ENCODE data around the gene E2F4.
A peak's percentile ranks its signal among the peaks of the same experiment; 100 is the strongest.

Gene E2F4

DNA sequence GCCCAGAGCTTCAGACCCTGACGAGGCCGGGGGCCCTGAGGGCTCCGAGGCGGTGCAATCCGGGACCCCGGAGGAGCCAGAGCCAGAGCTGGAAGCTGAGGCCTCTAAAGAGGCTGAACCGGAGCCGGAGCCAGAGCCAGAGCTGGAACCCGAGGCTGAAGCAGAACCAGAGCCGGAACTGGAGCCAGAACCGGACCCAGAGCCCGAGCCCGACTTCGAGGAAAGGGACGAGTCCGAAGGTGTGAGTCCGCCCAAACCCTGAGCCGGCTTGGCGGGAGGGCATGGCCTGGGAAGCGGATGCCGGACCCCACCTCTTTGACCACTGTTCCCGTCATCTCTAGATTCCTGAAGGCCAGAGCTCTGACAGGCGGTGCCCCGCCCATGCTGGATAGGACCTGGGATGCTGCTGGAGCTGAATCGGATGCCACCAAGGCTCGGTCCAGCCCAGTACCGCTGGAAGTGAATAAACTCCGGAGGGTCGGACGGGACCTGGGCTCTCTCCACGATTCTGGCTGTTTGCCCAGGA is 17.2 kb upstream of the E2F4 start:
- DNase-seq, result no peak

GRCh38 chr16:67176662-67177061 is 15.3 kb upstream of the E2F4 start:
- no peak for DNase-seq

GRCh38 chr16:67177743-67178699 is 13.9 kb upstream of the E2F4 start:
- DNase-seq, result peak; percentile 72

GRCh38 chr16:67179421-67180080 is 12.4 kb upstream of the E2F4 start:
- no peak for DNase-seq

DNA sequence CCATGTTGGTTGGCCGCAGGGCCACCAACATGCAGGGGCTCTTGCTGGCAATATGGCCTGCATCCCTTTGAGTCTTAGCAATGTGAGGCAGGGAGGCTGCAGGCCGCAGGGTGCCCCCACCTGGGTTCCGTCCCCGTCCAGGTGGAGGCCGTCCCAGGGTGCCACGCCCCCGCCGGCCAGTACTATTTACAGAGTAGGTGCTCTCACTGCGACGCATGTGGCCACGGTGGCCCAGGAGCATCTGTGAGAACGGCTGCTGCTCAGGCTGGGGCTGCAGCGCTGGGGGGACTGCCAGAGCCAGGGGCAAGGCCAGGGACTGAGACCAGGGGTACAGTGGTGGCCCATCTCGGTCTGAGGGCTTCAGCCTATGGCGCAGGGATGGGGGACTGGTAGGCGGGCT is 11.8 kb upstream of the E2F4 start:
- no peak for DNase-seq

DNA sequence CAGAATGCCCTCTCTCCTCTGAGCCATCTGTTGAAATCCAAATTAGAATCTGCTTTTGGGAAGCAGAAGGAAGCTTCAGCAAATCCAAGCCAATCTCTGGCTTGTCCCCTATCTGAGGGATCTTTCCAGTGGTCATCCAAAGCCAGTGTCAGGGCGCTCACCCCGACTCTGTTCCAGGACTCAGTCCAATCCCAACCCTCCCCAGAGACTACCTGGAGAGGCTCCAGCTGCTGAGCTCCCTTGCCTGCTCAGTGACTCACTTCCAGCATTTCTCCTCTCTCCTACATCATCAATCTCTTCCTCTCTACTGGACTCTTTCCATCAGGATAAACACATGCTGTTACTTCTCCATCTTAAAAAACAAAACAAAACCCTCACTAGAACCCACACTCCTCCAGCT is 10.6 kb upstream of the E2F4 start:
- no peak for DNase-seq

DNA sequence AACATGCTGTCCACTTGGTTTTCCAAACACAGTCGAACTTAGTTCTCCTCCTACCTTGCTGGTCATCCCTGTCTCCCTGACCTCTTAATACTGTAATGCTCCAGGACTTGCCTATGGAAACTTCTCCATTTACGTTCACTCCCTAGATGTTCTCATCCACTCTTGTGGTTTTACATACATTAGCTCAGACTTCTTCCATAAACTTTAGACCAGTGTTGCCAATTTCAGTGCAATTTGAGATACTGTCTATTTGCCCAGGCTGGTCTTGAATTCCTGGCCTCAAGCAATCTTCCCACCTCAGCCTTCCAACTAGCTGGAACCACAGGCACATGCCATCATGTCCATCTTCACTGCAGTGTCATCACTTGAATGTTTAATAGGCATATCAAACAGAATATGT is 9.7 kb upstream of the E2F4 start:
- DNase-seq, result no peak

- DNase-seq, result no peak
These were observed 8.7 kb upstream of the E2F4 start for GRCh38 chr16:67183284-67183626.

DNA sequence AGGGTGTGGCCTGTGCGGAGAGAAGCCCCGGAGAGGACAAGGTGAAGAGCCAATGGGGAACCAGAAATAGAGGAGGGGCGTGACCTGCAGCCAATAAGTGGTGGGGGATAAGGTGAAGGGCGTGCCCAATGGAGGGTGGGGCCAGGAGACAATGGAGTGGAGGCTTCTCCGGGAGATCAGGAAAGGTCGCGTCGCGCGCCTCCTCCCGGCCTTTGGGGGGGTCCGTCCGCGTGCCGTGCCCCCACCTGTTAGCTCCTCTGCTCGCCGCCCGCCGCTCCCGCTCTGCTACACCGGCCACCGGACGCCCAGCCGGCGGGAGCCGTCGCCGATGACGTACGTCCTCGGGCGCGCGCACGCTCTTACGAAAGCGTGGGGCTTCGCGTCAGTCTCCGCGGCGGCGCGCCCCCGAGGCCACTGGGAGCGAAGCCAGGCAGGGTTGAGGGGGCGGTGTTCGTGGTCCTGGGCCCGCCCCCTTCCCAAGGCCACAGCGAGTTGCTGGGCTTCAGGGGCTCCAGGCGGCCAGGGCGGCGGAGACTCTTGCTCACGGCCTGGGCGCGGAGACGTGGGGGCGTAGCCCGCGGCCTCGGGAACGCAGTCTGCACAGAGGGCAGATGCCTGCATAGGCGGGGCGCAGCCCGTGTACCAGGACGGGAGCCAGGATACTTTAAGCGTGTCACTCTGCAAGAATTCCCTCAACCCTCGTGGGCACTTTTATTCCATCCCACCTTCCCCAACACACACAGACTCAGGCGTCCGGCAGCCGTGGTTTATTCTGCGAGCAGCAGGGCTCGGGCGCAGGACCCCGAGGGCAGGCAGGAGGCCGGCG is 8.1 kb upstream of the E2F4 start, which contains the start of gene MATCAP1:
TSS of gene MATCAP1 (minus strand) at position 337 of the 826 bp plus-strand sequence. CDS start 3,353 bp downstream, outside the sequence.
- peak; percentile 97 for DNase-seq

- DNase-seq, result peak; percentile 48
These were observed 7.4 kb upstream of the E2F4 start for GRCh38 chr16:67184453-67184994.

GRCh38 chr16:67184995-67185650 is 6.8 kb upstream of the E2F4 start:
- peak; percentile 67 for DNase-seq

- no peak for DNase-seq
These were observed 6.3 kb upstream of the E2F4 start for GRCh38 chr16:67185651-67186134.

GRCh38 chr16:67186550-67186950 is 5.4 kb upstream of the E2F4 start:
- no peak for DNase-seq

GRCh38 chr16:67187175-67187890 is 4.6 kb upstream of the E2F4 start:
- DNase-seq, result no peak

DNA sequence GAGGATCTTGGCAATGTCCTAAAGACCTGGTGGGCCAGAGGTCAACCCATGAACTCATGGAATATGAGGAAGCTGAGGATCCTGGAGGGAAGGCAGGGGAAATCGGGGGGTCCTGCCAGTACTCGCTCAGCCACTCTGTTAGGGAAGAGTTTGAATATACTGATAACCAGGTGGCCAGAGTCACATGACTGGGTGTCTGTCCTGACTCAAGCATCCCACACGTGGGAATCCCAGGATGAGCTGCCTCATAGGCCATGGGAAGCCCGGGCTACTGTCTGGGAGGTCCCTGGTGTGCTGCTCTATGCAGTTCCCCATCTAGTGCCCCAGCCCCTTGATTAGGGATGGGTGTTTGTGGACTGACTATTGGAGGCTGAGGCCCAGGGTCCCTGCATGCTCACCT is 3.6 kb upstream of the E2F4 start:
- no peak for DNase-seq

GRCh38 chr16:67188798-67189197 is 3.2 kb upstream of the E2F4 start:
- DNase-seq, result no peak

- DNase-seq, result no peak
These were observed 1.9 kb upstream of the E2F4 start, which contains the start of gene EXOC3L1 for GRCh38 chr16:67190041-67190440. TSS of gene EXOC3L1 (minus strand) at chr16:67190136. CDS start at chr16:67189676, 460 bp downstream.

DNA sequence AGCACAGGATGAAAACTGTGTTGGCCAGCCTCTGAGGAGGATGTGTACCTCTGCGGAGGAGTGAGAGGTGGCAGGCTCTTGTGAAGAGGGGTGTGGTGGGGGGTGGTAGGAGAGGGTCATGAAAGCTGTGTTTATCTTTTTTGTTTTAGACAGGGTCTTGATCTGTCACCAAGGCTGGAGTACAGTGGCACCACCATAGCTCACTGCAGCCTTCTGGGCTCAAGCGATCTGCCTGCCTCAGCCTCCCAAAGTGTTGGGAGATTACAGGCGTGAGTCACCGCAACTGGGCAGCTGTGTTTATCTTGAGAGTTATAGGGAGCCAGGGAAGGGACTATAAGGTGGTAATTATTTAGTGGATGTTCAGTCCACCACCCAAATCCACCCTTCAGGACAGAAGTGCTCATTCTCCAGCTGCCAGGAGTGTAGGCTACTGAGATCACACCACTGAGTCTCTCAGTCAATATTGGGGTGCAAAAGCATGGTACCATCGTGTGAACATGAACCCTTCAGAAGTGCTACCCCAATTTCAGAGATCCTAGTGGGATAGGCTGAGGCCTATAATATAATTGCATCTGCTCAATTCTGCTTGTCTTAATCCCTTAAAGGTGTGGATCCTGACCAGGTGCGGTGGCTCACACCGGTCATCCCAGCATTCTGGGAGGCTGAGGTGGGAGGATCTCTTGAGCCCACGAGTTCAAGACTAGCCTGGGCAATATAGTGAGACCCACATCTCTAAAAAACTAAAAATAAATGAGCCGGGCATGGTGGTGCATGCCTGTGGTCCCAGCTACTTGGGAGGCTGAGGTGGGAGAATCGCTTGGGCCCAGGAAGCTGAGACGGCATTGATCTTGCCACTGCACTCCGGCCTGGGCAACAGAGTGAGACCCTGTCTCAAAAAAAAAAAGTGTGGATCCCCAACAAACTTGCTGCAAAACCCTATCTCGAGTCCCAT is 1.2 kb upstream of the E2F4 start:
- no peak for DNase-seq

DNA sequence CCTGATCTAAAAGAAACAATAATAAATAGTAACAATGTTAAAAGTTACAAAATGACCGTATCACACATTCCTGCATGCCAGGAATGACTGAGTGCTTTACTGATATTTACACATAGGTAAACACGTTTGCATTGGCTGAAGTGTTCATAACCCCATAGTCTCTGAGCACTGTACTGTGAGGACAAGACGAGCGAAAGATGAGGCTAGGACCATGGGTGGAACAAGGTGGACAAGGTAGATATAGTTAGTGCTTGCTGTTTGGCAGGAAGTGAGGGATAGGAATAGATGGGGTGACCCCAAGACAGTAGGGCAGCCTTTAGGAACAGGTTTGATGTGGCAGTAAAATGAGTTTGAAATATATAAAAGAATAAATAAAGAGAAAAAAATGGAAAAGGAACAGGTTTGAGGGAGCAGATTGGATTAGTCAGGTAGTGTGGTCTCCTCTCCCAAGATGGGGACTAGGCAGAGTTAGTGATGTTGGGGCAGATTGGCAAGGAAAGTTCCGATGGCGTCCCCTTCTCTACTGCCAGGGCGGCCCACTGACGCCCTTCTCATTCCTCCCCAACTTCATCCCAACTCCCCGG is 452 bp upstream of the E2F4 start:
- no peak for DNase-seq

Data from NCI-H1092 (cell line).